ENCODE data around the gene ZBTB26.

DNA sequence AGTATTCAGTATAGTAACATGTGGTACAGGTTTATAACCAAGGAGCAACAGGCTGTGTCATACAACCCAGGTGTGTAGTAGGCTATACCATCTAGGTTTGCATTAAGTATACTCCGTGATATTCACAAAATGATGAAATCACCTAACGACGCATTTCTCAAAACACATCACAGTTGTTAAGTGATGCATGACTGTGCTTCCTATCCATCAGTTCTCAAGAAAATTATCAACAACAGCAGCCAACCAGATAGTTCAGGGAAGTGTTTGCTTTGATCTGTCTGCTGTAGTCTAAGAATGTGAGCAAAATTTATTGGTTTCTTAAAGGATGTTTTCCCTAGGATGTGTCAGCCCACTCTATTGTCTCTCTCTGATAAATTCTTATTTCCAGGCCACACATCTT, 7.4 kb downstream of the ZBTB26 start:
- TF ChIP-seq POLR2A (IDR thresholded peaks at IDR 0.05; ENCODE audit: extremely low read depth, insufficient read length) (no peak), MYC (IDR thresholded peaks at IDR 0.05; ENCODE audit: low read depth, low read length) (no peak)
- TF ChIP-seq, protein P1, sequence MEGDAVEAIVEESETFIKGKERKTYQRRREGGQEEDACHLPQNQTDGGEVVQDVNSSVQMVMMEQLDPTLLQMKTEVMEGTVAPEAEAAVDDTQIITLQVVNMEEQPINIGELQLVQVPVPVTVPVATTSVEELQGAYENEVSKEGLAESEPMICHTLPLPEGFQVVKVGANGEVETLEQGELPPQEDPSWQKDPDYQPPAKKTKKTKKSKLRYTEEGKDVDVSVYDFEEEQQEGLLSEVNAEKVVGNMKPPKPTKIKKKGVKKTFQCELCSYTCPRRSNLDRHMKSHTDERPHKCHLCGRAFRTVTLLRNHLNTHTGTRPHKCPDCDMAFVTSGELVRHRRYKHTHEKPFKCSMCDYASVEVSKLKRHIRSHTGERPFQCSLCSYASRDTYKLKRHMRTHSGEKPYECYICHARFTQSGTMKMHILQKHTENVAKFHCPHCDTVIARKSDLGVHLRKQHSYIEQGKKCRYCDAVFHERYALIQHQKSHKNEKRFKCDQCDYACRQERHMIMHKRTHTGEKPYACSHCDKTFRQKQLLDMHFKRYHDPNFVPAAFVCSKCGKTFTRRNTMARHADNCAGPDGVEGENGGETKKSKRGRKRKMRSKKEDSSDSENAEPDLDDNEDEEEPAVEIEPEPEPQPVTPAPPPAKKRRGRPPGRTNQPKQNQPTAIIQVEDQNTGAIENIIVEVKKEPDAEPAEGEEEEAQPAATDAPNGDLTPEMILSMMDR (IDR thresholded peaks at IDR 0.05; ENCODE audit: low read depth, low read length): no peak
- TF ChIP-seq, protein P2, sequence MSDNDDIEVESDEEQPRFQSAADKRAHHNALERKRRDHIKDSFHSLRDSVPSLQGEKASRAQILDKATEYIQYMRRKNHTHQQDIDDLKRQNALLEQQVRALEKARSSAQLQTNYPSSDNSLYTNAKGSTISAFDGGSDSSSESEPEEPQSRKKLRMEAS (IDR thresholded peaks at IDR 0.05; ENCODE audit: low read depth, low read length): no peak

Measured in NB4 (cell line).